LNCAP (cell line): Measurements from ENCODE around the gene HIF1AN.

Source experiments
- CTCF ChIP-seq: fragments of 450-650 bp; IDR thresholded peaks from 2 replicates; pipeline ENCODE4 v1.5.1; 2017; ENCODE audit warnings: mild to moderate bottlenecking

The HIF1AN gene

GRCh38 chr10:100568912-100569311 is 33.2 kb downstream of the HIF1AN start:
- no peak for TF ChIP-seq CTCF

GRCh38 chr10:100569687-100570481 is 34.1 kb downstream of the HIF1AN start:
- no peak for TF ChIP-seq CTCF

- no peak for TF ChIP-seq CTCF
Measured at GRCh38 chr10:100570506-100570905, 34.8 kb downstream of the HIF1AN start.

- no peak for TF ChIP-seq CTCF
Measured at GRCh38 chr10:100571084-100571856, 35.5 kb downstream of the HIF1AN start.

GRCh38 chr10:100575585-100576281 is 40.0 kb downstream of the HIF1AN start:
- TF ChIP-seq CTCF, result no peak

GRCh38 chr10:100576282-100576635 is 40.5 kb downstream of the HIF1AN start:
- TF ChIP-seq CTCF, result no peak

- no peak for TF ChIP-seq CTCF
Measured at GRCh38 chr10:100579261-100580090, 43.7 kb downstream of the HIF1AN start.
